Keratinocyte (primary cell): ENCODE results near the gene RASA3. TPM values are rescaled to one million over a fixed set of nuclear protein-coding genes. Genes with fewer than 3 reads are reported as not detected.

Source experiments
- DNase-seq: peaks from one replicate; pipeline ENCODE4 v3.0.0-alpha.2; 2011; ENCODE audit warnings: low read depth, missing footprints, low spot score
- FAIRE-seq: peaks from 2 replicates; lab custom pipeline; 2011; peaks lifted over from hg19 to GRCh38; lab: Jason Lieb, UNC
- H2AFZ ChIP-seq: 2 replicates; pipeline ENCODE4 v1.6.0; 2012; ENCODE audit warnings: low read length, control low read depth, inconsistent platforms; ENCODE audit not compliant: control insufficient read depth
- H3K27ac ChIP-seq: 2 replicates; pipeline ENCODE4 v1.5.1; 2011; ENCODE audit warnings: low read length; ENCODE audit not compliant: control insufficient read depth, insufficient read depth
- H3K27me3 ChIP-seq: 3 replicates; pipeline ENCODE4 v1.6.0; 2011; ENCODE audit warnings: low read length; ENCODE audit not compliant: control insufficient read depth, insufficient read depth; ENCODE audit errors: extremely low read depth
- H3K36me3 ChIP-seq, 2 experiments: 2 replicates in 1 of 2; 3 replicates in 1 of 2; pipeline ENCODE4 v1.5.1; 2011; ENCODE audit warnings: low read length in 2 of 2, mild to moderate bottlenecking in 1 of 2; ENCODE audit not compliant: control insufficient read depth in 2 of 2, insufficient read depth in 2 of 2; ENCODE audit errors: extremely low read depth in 1 of 2
- H3K4me1 ChIP-seq: 3 replicates; pipeline ENCODE4 v1.5.1; 2011; ENCODE audit warnings: low read length; ENCODE audit not compliant: control insufficient read depth, insufficient read depth; ENCODE audit errors: extremely low read depth
- H3K4me2 ChIP-seq: 3 replicates; pipeline ENCODE4 v1.6.0; 2011; ENCODE audit warnings: low read depth, low read length; ENCODE audit not compliant: control insufficient read depth, insufficient read depth; ENCODE audit errors: extremely low read depth
- H3K4me3 ChIP-seq, 3 experiments: fragments of 200-600 bp in 1 of 3; sonication (generic) in 1 of 3; 2 replicates in 2 of 3; 3 replicates in 1 of 3; pipeline ENCODE4 v1.5.1; 2011 to 2016; ENCODE audit warnings: low read length in 3 of 3, mild to moderate bottlenecking in 3 of 3, control low read depth in 2 of 3, inconsistent platforms in 1 of 3, low read depth in 1 of 3, mixed read lengths in 1 of 3, mixed run types in 1 of 3, moderate library complexity in 1 of 3; ENCODE audit not compliant: control insufficient read depth in 2 of 3, insufficient read depth in 2 of 3; ENCODE audit errors: extremely low read depth in 1 of 3
- H3K79me2 ChIP-seq: 2 replicates; pipeline ENCODE4 v1.6.0; 2012; ENCODE audit warnings: low read length; ENCODE audit not compliant: control insufficient read depth, insufficient read depth
- H3K9ac ChIP-seq: 3 replicates; pipeline ENCODE4 v1.6.0; 2011; ENCODE audit warnings: low read length; ENCODE audit not compliant: control insufficient read depth, insufficient read depth; ENCODE audit errors: extremely low read depth
- H3K9me1 ChIP-seq: 3 replicates; pipeline ENCODE4 v1.6.0; 2011; ENCODE audit warnings: low read length; ENCODE audit not compliant: control insufficient read depth, insufficient read depth; ENCODE audit errors: extremely low read depth
- H3K9me3 ChIP-seq: 2 replicates; pipeline ENCODE4 v1.5.1; 2012; ENCODE audit warnings: low read depth, low read length; ENCODE audit not compliant: control insufficient read depth
- H4K20me1 ChIP-seq: 3 replicates; pipeline ENCODE4 v1.6.0; 2011; ENCODE audit warnings: low read length; ENCODE audit not compliant: control insufficient read depth, insufficient read depth; ENCODE audit errors: extremely low read depth
- EZH2 ChIP-seq: IDR thresholded peaks from one replicate; pipeline ENCODE4 v1.6.1; 2012; ENCODE audit warnings: inconsistent platforms, mild to moderate bottlenecking, low read length, moderate library complexity
- dilution Hi-C: fragments of 300-500 bp; cut with MboI; formaldehyde crosslinking; loops from one replicate; pipeline ENCODE4 v1.7.0; 2020; ENCODE audit warnings: low sequenced_read_pairs; ENCODE audit not compliant: extremely low pct_ligation_motif_present
- polyA plus RNA-seq, 5 experiments: library from polyadenylated mRNA; depleted of rRNA in 3 of 5; stranded (reverse) in 3 of 5; stranded (forward) in 1 of 5; unstranded in 1 of 5; fragments of >200 nt; gene quantifications; 1 replicate in 1 of 5; 2 replicates in 3 of 5; 3 replicates in 1 of 5; pipeline versions ENCODE4 v1.2.1 to v1.2.3, GENCODE V29; 2011 to 2012; ENCODE audit warnings: missing spikeins in 2 of 5, low read depth in 1 of 5, low replicate concordance in 1 of 5
- TF ChIP-seq, protein P1 (sequence below), 3 experiments: IDR thresholded peaks in 1 of 3; conservative IDR thresholded peaks in 1 of 3; optimal IDR thresholded peaks in 1 of 3; 2 replicates in 2 of 3; 3 replicates in 1 of 3; pipeline versions ENCODE3 to v1.5.1; 2011; ENCODE audit warnings: low read length in 3 of 3, mild to moderate bottlenecking in 3 of 3, moderate library complexity in 2 of 3, control low read depth in 1 of 3, inconsistent platforms in 1 of 3; ENCODE audit not compliant: insufficient read depth in 2 of 3; ENCODE audit errors: extremely low read depth in 1 of 3

RASA3 gene
- polyA plus RNA-seq, 1 donor (not counting 4 experiments of a cell fraction or from before 2014, with no cell fraction given), result 4.1 TPM

DNA sequence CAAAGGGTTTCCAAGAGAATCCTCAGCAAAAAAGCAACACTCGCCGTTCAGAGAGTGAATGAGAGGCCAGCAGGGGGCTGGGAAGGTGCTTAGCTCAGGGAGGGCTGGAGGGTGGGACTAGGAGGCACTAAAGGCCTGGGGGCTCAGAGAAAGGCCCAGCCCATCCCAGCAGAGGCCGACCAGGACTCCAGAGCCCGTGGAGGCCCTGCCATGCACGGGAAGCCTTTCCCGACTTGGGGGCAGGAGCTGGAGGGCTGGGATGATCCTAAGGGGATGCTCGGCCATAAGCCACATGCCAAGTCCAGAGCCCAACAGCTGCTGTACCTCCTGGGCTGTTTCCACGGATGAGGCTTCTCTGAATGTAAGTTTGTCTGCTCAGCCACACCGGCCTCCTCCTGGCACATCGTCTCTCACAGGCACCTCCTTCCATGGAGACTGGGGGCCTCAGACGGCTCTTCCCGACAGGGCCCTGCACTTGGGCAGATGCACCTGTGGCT lies 19.5 kb downstream of the RASA3 start:
- dilution Hi-C loops, result no loop called here
- no peaks in the 10 kb centered on the region for H3K9me3 ChIP-seq
- TF ChIP-seq, protein P1, sequence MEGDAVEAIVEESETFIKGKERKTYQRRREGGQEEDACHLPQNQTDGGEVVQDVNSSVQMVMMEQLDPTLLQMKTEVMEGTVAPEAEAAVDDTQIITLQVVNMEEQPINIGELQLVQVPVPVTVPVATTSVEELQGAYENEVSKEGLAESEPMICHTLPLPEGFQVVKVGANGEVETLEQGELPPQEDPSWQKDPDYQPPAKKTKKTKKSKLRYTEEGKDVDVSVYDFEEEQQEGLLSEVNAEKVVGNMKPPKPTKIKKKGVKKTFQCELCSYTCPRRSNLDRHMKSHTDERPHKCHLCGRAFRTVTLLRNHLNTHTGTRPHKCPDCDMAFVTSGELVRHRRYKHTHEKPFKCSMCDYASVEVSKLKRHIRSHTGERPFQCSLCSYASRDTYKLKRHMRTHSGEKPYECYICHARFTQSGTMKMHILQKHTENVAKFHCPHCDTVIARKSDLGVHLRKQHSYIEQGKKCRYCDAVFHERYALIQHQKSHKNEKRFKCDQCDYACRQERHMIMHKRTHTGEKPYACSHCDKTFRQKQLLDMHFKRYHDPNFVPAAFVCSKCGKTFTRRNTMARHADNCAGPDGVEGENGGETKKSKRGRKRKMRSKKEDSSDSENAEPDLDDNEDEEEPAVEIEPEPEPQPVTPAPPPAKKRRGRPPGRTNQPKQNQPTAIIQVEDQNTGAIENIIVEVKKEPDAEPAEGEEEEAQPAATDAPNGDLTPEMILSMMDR (optimal IDR thresholded peaks at IDR 0.05 in 1 of 3, IDR thresholded peaks at IDR 0.05 in 1 of 3, conservative IDR thresholded peaks at IDR 0.05 in 1 of 3; ENCODE audit: extremely low read depth in 1 of 3, insufficient read depth in 2 of 3, low read length in 3 of 3), result no peak
- no peak for TF ChIP-seq EZH2
- DNase-seq (no peak), FAIRE-seq (no peak)
- no peaks in the 10 kb centered on the region for H3K27me3 ChIP-seq
- no peak overlapping the region for H3K4me3 ChIP-seq
- H3K9ac ChIP-seq, result no peak overlapping the region
- peaks cover 8% of the 10 kb centered on the region for H3K79me2 ChIP-seq
- H3K4me1 ChIP-seq, result peaks cover 11% of the 10 kb centered on the region
- no peak overlapping the region for H3K27ac ChIP-seq
- H4K20me1 ChIP-seq, result no peaks in the 10 kb centered on the region
- no peaks in the 10 kb centered on the region for H3K9me1 ChIP-seq
- no peak overlapping the region for H2AFZ ChIP-seq
- no peaks in the 10 kb centered on the region for H3K36me3 ChIP-seq
- H3K4me2 ChIP-seq, result no peak overlapping the region

DNA sequence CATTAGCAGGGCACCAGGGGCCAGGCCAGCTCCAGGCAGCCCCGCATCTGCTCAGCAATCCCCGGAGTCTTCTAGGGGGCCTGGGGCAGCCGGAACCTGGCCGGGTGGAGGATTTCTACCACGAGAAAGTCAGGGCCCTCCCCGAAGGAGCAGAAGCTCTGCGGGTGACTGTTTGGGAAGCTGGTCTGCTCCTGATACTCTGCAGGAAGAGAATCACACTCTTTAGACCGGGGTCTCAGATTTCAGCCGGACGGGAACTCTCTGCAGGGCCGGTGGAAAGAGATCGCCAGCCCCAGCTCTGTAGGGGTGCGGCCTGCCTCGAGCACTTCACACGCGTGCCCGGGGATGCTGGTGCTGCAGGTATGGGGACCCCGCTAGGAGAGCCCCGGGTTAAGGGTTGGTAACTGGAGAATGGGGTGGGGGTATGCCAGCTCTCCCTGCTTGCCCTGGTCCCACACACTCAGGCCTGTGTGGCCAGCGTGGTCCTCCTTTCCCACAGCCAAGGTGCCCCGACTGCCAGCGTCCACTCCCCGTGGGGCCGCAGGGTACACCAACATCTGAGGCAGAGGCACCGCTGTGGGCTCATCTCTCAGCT lies 20.1 kb downstream of the RASA3 start:
- peaks cover 11% of the 10 kb centered on the region for H3K4me1 ChIP-seq
- H2AFZ ChIP-seq, result no peak overlapping the region
- dilution Hi-C loops, result no loop called here
- H3K4me2 ChIP-seq, result no peak overlapping the region
- H4K20me1 ChIP-seq, result no peaks in the 10 kb centered on the region
- TF ChIP-seq, protein P1 (optimal IDR thresholded peaks at IDR 0.05 in 1 of 3, IDR thresholded peaks at IDR 0.05 in 1 of 3, conservative IDR thresholded peaks at IDR 0.05 in 1 of 3; ENCODE audit: extremely low read depth in 1 of 3, insufficient read depth in 2 of 3, low read length in 3 of 3), result no peak
- no peak for TF ChIP-seq EZH2
- H3K9me1 ChIP-seq, result no peaks in the 10 kb centered on the region
- no peaks in the 10 kb centered on the region for H3K27me3 ChIP-seq
- peaks cover 8% of the 10 kb centered on the region for H3K79me2 ChIP-seq
- no peaks in the 10 kb centered on the region for H3K9me3 ChIP-seq
- DNase-seq (no peak), FAIRE-seq (no peak)
- H3K36me3 ChIP-seq, result no peaks in the 10 kb centered on the region
- no peak overlapping the region for H3K4me3 ChIP-seq
- no peak overlapping the region for H3K27ac ChIP-seq
- no peak overlapping the region for H3K9ac ChIP-seq
